ENCODE data around the gene RABL6.
"Not testable (repeated sequence)": the region's sequence is repeated elsewhere in the genome, so short reads cannot be mapped to it uniquely, and the experiment has no call there.

The RABL6 gene, protein sequence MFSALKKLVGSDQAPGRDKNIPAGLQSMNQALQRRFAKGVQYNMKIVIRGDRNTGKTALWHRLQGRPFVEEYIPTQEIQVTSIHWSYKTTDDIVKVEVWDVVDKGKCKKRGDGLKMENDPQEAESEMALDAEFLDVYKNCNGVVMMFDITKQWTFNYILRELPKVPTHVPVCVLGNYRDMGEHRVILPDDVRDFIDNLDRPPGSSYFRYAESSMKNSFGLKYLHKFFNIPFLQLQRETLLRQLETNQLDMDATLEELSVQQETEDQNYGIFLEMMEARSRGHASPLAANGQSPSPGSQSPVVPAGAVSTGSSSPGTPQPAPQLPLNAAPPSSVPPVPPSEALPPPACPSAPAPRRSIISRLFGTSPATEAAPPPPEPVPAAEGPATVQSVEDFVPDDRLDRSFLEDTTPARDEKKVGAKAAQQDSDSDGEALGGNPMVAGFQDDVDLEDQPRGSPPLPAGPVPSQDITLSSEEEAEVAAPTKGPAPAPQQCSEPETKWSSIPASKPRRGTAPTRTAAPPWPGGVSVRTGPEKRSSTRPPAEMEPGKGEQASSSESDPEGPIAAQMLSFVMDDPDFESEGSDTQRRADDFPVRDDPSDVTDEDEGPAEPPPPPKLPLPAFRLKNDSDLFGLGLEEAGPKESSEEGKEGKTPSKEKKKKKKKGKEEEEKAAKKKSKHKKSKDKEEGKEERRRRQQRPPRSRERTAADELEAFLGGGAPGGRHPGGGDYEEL
- 72.7 to 76.1 (median 74.9) reads per million in 3 donors for total RNA-seq

DNA sequence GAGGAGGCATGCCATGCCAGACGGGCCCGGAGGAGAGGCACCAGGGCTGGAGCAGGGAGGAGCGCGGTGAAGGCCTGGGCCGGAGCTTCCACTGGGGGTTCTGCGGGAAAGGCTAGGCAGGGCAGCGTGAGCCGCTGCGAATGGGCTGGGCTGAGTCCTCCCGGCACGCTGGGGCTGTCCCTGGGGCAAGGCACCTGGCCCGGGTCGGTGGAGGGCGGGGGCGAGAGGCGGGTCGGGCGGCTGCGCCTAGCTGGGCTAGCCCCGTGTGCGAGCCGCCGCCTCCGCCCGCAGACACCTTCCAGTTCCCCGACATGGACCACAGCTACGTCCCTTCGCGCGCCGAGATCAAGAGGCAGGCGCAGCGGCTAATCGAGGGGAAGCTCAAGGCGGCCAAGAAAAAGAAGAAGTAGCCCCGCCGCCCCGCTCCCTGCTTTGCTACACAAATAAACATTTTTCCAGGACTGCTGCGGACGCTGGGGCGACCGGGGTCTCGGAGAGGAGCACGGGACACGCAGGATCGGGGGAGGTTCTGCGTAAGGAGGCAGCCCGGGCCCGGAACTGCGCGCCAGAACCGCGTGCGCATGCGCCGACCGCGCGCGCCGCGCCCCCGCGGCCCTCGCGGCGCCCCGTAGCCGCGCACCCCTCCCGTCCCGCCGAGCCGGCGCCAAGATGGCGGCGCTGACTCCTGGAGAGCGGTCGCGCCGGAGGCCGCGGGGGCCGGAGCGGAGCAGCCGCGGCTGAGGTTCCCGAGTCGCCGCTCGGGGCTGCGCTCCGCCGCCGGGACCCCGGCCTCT is at the start of gene RABL6:
Gene RABL6, plus strand, starts transcription at position 668 of the 794 bp plus-strand sequence. CDS start 249 bp downstream, outside the sequence.
- Histone ChIP-seq H3K4me3 (ENCODE audit: insufficient read depth, low read depth, low read length, poor library complexity, severe bottlenecking) (peak within 1 kb of the TSS; percentile 80), H3K27ac (ENCODE audit: insufficient read depth, low read length, poor library complexity, severe bottlenecking) (peak within 1 kb of the TSS; percentile 89), H3K4me1 (ENCODE audit: control insufficient read depth, insufficient read depth, low read length, poor library complexity, severe bottlenecking) (peaks cover 21% of the 10 kb centered on the region), H3K9me3 (ENCODE audit: control insufficient read depth, low read length) (no peaks in the 10 kb centered on the region), H3K36me3 (ENCODE audit: control insufficient read depth, insufficient read depth, low read length) (no peaks in the 10 kb centered on the region), H3K27me3 (replicated peaks; ENCODE audit: control insufficient read depth, insufficient read depth, low read length, poor library complexity, severe bottlenecking) (no peaks in the 10 kb centered on the region)
- peak; percentile 71 to 75 (median 74) for DNase-seq

DNA sequence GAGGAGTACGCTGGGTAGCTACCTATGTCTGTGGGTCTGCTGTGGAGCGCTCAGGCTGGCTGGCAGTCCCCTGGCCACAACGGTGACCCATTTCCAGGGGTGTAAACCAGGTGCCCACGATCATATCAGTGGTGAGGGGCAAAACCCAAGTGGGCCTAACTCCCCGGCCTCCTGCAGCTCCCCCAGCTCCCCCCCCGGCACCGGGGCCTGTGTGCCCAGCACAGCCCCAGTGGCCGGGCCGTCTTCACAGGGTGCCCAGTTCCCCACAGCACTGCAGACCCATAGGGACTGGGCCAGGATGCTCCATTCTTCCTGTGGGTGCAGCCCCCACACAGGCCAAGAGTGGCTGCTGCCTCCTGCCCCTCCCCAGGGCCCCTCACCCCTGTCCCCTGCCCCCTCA is 48.7 kb upstream of the RABL6 start:
- Histone ChIP-seq H3K27me3 (replicated peaks; ENCODE audit: control insufficient read depth, insufficient read depth, low read length, poor library complexity, severe bottlenecking) (no peaks in the 10 kb centered on the region), H3K9me3 (ENCODE audit: control insufficient read depth, low read length) (no peaks in the 10 kb centered on the region), H3K27ac (ENCODE audit: insufficient read depth, low read length, poor library complexity, severe bottlenecking) (no peak overlapping the region), H3K36me3 (ENCODE audit: control insufficient read depth, insufficient read depth, low read length) (no peaks in the 10 kb centered on the region), H3K4me1 (ENCODE audit: control insufficient read depth, insufficient read depth, low read length, poor library complexity, severe bottlenecking) (no peaks in the 10 kb centered on the region), H3K4me3 (ENCODE audit: insufficient read depth, low read depth, low read length, poor library complexity, severe bottlenecking) (no peak overlapping the region)
- no peak for DNase-seq

DNA sequence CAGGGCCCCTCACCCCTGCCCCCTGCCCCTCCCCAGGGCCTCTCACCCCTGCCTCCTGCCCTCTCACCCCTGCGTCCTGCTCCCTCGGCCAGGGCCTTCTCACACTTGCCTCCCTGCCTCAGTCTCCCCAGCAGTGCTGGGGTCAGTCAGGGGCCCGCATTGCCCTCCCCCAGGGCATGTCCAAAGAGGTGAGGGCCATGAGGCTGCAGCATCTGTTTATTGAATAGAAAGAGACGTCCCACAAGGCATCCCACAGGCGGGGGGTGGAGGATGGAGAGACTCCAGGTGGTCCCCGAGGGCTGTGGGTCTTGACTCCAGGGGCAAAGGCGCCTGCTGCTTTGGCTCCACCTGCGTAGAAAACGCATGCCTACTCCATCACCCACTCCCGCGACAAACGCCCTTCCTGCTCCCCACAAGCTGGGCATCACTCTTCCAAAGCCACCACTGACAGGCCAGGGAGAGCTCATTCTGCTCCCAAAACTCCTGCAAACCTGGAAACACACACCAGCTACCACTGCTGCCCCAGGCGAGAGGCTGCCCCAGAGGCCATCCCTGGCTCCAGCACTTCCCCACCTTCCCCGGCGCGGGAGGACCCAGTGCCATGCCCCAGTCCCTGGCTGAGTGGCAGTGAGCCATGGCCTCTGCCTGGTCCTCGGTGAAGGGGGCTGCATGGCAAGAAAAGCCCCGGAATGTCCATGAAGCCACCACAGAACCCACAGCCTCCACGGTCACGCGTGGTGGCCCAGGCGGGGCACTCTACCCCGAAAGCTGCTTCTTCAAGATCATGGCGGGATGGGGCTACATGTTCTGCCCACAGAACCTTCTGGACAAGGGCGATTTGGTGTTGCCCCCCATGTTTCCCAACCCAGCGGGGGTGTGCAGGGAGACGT is 48.1 kb upstream of the RABL6 start:
- no peak for DNase-seq
- Histone ChIP-seq H3K9me3 (ENCODE audit: control insufficient read depth, low read length) (no peaks in the 10 kb centered on the region), H3K4me3 (ENCODE audit: insufficient read depth, low read depth, low read length, poor library complexity, severe bottlenecking) (no peak overlapping the region), H3K27ac (ENCODE audit: insufficient read depth, low read length, poor library complexity, severe bottlenecking) (no peak overlapping the region), H3K27me3 (replicated peaks; ENCODE audit: control insufficient read depth, insufficient read depth, low read length, poor library complexity, severe bottlenecking) (no peaks in the 10 kb centered on the region), H3K36me3 (ENCODE audit: control insufficient read depth, insufficient read depth, low read length) (no peaks in the 10 kb centered on the region), H3K4me1 (ENCODE audit: control insufficient read depth, insufficient read depth, low read length, poor library complexity, severe bottlenecking) (no peaks in the 10 kb centered on the region)

DNA sequence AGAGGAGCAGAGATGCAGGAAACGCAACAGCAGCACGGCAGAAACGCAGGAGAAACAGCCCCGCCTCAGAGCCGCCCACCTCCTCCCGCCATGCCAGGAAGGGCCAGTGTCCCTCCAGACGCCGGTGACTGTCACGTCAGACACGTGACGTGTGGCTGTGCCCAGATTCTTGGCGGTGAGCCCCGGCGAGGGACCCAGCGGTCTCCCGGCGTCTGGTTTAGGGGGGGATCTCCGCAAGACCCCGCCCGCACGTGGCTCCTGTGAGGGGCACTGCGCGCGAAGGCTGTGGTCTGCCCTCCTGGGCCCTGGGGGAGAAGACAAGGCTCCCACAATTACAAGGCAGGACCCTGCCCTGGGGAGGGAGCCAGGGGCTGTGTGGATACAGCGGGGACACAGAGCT is 47.3 kb upstream of the RABL6 start:
- Histone ChIP-seq H3K4me1 (ENCODE audit: control insufficient read depth, insufficient read depth, low read length, poor library complexity, severe bottlenecking) (no peaks in the 10 kb centered on the region), H3K9me3 (ENCODE audit: control insufficient read depth, low read length) (no peaks in the 10 kb centered on the region), H3K36me3 (ENCODE audit: control insufficient read depth, insufficient read depth, low read length) (no peaks in the 10 kb centered on the region), H3K27me3 (replicated peaks; ENCODE audit: control insufficient read depth, insufficient read depth, low read length, poor library complexity, severe bottlenecking) (no peaks in the 10 kb centered on the region), H3K27ac (ENCODE audit: insufficient read depth, low read length, poor library complexity, severe bottlenecking) (no peak overlapping the region), H3K4me3 (ENCODE audit: insufficient read depth, low read depth, low read length, poor library complexity, severe bottlenecking) (no peak overlapping the region)
- DNase-seq: no peak

DNA sequence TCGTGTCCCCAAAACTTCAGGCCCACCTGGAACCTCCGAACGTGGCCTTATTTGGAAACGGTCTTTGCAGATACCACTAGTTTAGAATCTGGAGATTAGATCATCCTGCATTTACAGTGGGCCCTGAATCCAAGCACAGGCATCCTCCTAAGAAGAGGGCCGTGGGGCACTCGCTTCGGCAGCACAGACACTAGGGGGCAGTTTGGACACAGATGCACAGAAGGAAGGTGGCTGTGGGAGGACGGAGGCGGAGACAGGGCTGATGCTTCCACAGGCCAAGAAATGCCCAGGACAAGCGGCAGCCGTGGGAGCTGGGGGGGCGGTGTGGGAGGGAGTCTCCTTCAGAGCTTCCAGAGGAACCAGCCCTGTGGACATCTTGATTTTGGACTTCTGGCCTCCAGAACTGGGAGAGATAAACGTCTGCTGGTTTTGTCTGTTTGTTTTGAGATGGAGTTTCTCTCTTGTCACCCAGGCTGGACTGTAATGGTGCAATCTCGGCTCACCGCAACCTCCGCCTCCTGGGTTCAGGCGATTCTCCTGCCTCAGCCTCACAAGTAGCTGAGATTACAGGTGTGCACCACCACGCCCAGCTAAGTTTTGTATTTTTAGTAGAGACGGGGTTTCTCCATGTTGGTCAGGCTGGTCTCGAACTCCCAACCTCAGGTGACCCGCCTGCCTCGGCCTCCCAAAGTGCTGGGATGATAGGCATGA is 46.8 kb upstream of the RABL6 start:
- not testable (repeated sequence) for H3K36me3 ChIP-seq (ENCODE audit: control insufficient read depth, insufficient read depth, low read length); H3K4me3 ChIP-seq (ENCODE audit: insufficient read depth, low read depth, low read length, poor library complexity, severe bottlenecking); H3K4me1 ChIP-seq (ENCODE audit: control insufficient read depth, insufficient read depth, low read length, poor library complexity, severe bottlenecking); H3K9me3 ChIP-seq (ENCODE audit: control insufficient read depth, low read length); DNase-seq; H3K27ac ChIP-seq (ENCODE audit: insufficient read depth, low read length, poor library complexity, severe bottlenecking); H3K27me3 ChIP-seq (replicated peaks; ENCODE audit: control insufficient read depth, insufficient read depth, low read length, poor library complexity, severe bottlenecking)

DNA sequence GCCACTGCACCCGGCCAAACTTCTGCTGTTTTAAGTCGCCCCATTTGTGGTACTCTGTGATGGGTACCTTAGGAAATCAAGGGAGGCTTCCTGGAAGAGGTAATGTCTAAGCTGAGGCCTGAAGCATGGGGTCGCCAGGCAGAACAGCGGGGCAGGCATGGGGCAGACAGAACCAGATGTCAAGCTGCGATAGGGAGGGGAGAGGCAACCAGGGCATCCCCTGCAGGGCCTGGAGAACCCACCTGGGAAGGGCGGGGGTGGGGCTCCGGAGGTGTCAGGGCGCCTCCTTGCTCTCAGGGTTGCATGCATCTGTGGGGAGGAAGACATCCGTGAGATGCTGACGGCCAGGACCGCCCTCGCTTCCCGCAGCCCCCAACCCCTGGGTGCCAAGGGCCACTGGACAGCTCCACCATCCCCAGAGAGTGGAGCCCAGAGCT is 46.2 kb upstream of the RABL6 start:
- Histone ChIP-seq H3K4me3 (ENCODE audit: insufficient read depth, low read depth, low read length, poor library complexity, severe bottlenecking) (no peak overlapping the region), H3K9me3 (ENCODE audit: control insufficient read depth, low read length) (no peaks in the 10 kb centered on the region), H3K36me3 (ENCODE audit: control insufficient read depth, insufficient read depth, low read length) (no peaks in the 10 kb centered on the region), H3K4me1 (ENCODE audit: control insufficient read depth, insufficient read depth, low read length, poor library complexity, severe bottlenecking) (no peaks in the 10 kb centered on the region), H3K27ac (ENCODE audit: insufficient read depth, low read length, poor library complexity, severe bottlenecking) (no peak overlapping the region), H3K27me3 (replicated peaks; ENCODE audit: control insufficient read depth, insufficient read depth, low read length, poor library complexity, severe bottlenecking) (no peaks in the 10 kb centered on the region)
- DNase-seq: no peak

DNA sequence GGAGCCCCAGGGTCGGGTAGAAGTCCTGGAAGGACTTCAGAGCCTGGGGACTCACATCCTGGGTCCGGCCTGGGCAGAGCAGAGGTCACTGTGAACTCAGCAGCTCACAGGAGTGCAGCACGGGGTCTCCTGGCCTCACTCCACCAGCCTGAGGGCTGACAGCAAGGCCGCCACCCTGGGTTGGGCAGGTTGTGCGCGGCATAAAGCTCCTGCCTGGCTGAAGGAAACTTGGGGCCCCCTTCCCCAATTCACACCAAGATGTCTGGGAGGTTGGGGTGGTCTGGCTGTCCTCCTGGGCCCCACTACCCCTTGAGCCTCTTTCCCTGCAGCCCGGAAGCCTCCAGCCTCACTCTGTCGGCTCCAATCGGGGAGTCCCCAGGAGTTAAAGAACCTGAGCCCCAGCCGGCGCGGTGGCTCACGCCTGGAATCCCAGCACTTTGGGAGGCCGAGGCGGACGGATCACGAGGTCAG is 45.5 kb upstream of the RABL6 start:
- DNase-seq: no peak
- H3K9me3 ChIP-seq (ENCODE audit: control insufficient read depth, low read length): no peaks in the 10 kb centered on the region
- no peaks in the 10 kb centered on the region for H3K36me3 ChIP-seq (ENCODE audit: control insufficient read depth, insufficient read depth, low read length)
- peaks cover 4% of the 10 kb centered on the region for H3K4me1 ChIP-seq (ENCODE audit: control insufficient read depth, insufficient read depth, low read length, poor library complexity, severe bottlenecking)
- no peak overlapping the region for H3K4me3 ChIP-seq (ENCODE audit: insufficient read depth, low read depth, low read length, poor library complexity, severe bottlenecking)
- no peak overlapping the region for H3K27ac ChIP-seq (ENCODE audit: insufficient read depth, low read length, poor library complexity, severe bottlenecking)
- no peaks in the 10 kb centered on the region for H3K27me3 ChIP-seq (replicated peaks; ENCODE audit: control insufficient read depth, insufficient read depth, low read length, poor library complexity, severe bottlenecking)

DNA sequence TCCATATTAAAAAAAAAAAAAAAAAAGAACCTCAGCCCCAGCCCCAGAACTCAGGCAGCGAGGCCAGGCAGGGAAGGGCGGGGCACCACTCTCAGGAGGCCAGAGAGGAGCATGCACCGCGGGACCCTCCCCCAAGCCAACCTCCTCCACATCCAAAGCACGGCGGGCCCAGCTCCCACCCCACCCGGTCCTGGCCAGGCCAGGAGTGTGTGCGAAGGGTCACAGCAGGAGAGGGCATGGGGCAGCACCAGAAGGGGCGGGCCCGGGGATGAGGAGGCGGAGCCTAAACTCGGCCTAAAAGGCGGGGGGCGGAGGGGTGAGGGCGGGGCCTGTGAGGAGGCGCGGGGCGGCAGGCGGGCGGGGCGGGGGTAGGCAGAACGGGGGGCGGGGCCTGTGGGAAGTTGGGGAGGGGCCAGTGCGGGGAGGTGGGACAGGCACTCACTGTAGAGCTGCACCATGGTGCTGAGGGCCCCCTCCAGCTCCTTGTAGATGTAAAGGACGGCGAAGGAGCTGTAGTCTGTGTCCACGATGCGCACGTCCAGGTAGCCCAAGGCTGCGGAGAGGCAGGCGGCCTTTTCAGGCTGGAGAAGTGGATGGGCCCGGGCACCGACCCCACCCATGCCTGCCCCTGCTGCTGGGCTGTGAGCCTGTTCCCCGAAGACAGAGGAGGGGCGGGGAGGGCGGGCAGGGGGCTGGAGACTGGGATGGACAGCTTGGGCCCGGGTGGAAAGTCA is 44.7 kb upstream of the RABL6 start:
- H3K9me3 ChIP-seq (ENCODE audit: control insufficient read depth, low read length): no peaks in the 10 kb centered on the region
- no peak overlapping the region for H3K27ac ChIP-seq (ENCODE audit: insufficient read depth, low read length, poor library complexity, severe bottlenecking)
- no peaks in the 10 kb centered on the region for H3K36me3 ChIP-seq (ENCODE audit: control insufficient read depth, insufficient read depth, low read length)
- H3K4me1 ChIP-seq (ENCODE audit: control insufficient read depth, insufficient read depth, low read length, poor library complexity, severe bottlenecking): peaks cover 4% of the 10 kb centered on the region
- peak; percentile 9 to 33 (median 19) for DNase-seq
- no peak overlapping the region for H3K4me3 ChIP-seq (ENCODE audit: insufficient read depth, low read depth, low read length, poor library complexity, severe bottlenecking)
- no peaks in the 10 kb centered on the region for H3K27me3 ChIP-seq (replicated peaks; ENCODE audit: control insufficient read depth, insufficient read depth, low read length, poor library complexity, severe bottlenecking)
